Measurements from ENCODE around the gene CDHR2.

CDHR2 gene

GRCh38 chr5:176545737-176546509 lies 3.2 kb upstream of the CDHR2 start:
- TF ChIP-seq NFIC (IDR thresholded peaks at IDR 0.05), result no peak

- TF ChIP-seq USF1 (IDR thresholded peaks at IDR 0.05), result no peak
- TF ChIP-seq NFIC (IDR thresholded peaks at IDR 0.05), result no peak
- TF ChIP-seq CREB1 (IDR thresholded peaks at IDR 0.05; ENCODE audit: low read depth), result no peak
- TF ChIP-seq RAD21 (IDR thresholded peaks at IDR 0.05; ENCODE audit: low read depth), result no peak
- TF ChIP-seq TCF12 (IDR thresholded peaks at IDR 0.05; ENCODE audit: low read depth), result no peak
- TF ChIP-seq TEAD4 (IDR thresholded peaks at IDR 0.05), result no peak
- no peak for TF ChIP-seq TAF1 (IDR thresholded peaks at IDR 0.05; ENCODE audit: low read depth)
- no peak for TF ChIP-seq FOXM1 (IDR thresholded peaks at IDR 0.05; ENCODE audit: borderline replicate concordance, low read depth)
- TF ChIP-seq YY1 (IDR thresholded peaks at IDR 0.05; ENCODE audit: low read depth), result no peak
- TF ChIP-seq REST (IDR thresholded peaks at IDR 0.05; ENCODE audit: low read depth), result no peak
- no peak for TF ChIP-seq EP300 (IDR thresholded peaks at IDR 0.05; ENCODE audit: borderline replicate concordance)
- no peak for TF ChIP-seq MAX (IDR thresholded peaks at IDR 0.05)
- TF ChIP-seq ZBTB7A (IDR thresholded peaks at IDR 0.05; ENCODE audit: low read depth), result no peak
Measured at GRCh38 chr5:176547802-176548201, 1.3 kb upstream of the CDHR2 start.

GRCh38 chr5:176549871-176550270 lies 729 bp downstream of the CDHR2 start:
- TF ChIP-seq ZBTB7A (IDR thresholded peaks at IDR 0.05; ENCODE audit: low read depth) (no peak), USF1 (IDR thresholded peaks at IDR 0.05) (no peak), FOXM1 (IDR thresholded peaks at IDR 0.05; ENCODE audit: borderline replicate concordance, low read depth) (no peak), TCF12 (IDR thresholded peaks at IDR 0.05; ENCODE audit: low read depth) (no peak), MAX (IDR thresholded peaks at IDR 0.05) (no peak), TEAD4 (IDR thresholded peaks at IDR 0.05) (no peak), REST (IDR thresholded peaks at IDR 0.05; ENCODE audit: low read depth) (no peak), CEBPB (IDR thresholded peaks at IDR 0.05) (no peak), TAF1 (IDR thresholded peaks at IDR 0.05; ENCODE audit: low read depth) (no peak)

GRCh38 chr5:176550275-176550831 lies 1.2 kb downstream of the CDHR2 start:
- TF ChIP-seq TAF1 (IDR thresholded peaks at IDR 0.05; ENCODE audit: low read depth) (no peak), NFIC (IDR thresholded peaks at IDR 0.05) (no peak), CREB1 (IDR thresholded peaks at IDR 0.05; ENCODE audit: low read depth) (no peak), TEAD4 (IDR thresholded peaks at IDR 0.05) (no peak), REST (IDR thresholded peaks at IDR 0.05; ENCODE audit: low read depth) (no peak)

- TF ChIP-seq USF1 (IDR thresholded peaks at IDR 0.05) (no peak), EGR1 (IDR thresholded peaks at IDR 0.05) (no peak)
Measured at GRCh38 chr5:176552332-176552869, 3.3 kb downstream of the CDHR2 start.
